IPS-18a (cell line): ENCODE measurements around the gene PTPRM.

Experiments
- H3K27ac ChIP-seq: one replicate; pipeline ENCODE4 v1.5.1; 2013; ENCODE audit warnings: low read length
- H3K27me3 ChIP-seq: one replicate; pipeline ENCODE4 v1.6.1; 2013; ENCODE audit warnings: mild to moderate bottlenecking, low read length; ENCODE audit not compliant: control insufficient read depth, insufficient read depth
- H3K36me3 ChIP-seq: one replicate; pipeline ENCODE4 v1.6.1; 2013; ENCODE audit warnings: low read depth, low read length; ENCODE audit not compliant: control insufficient read depth
- H3K4me1 ChIP-seq: one replicate; pipeline ENCODE4 v1.6.1; 2013; ENCODE audit warnings: low read depth, low read length; ENCODE audit not compliant: control insufficient read depth
- H3K4me3 ChIP-seq: one replicate; pipeline ENCODE4 v1.5.1; 2013; ENCODE audit warnings: low read length
- H3K9ac ChIP-seq: one replicate; pipeline ENCODE4 v1.6.1; 2013; ENCODE audit warnings: mild to moderate bottlenecking, low read length, moderate library complexity
- H3K9me3 ChIP-seq: one replicate; pipeline ENCODE4 v1.6.1; 2013; ENCODE audit warnings: low read depth, low read length; ENCODE audit not compliant: control insufficient read depth

PTPRM gene

GRCh38 chr18:8411492-8411891 lies 844.4 kb downstream of the PTPRM start:
- Histone ChIP-seq H3K36me3 (no peaks in the 10 kb centered on the region), H3K27ac (no peak overlapping the region), H3K9ac (no peak overlapping the region), H3K9me3 (peaks cover 4% of the 10 kb centered on the region), H3K4me3 (no peak overlapping the region), H3K27me3 (no peaks in the 10 kb centered on the region), H3K4me1 (no peaks in the 10 kb centered on the region)

GRCh38 chr18:8412117-8412516 lies 845.0 kb downstream of the PTPRM start:
- no peak overlapping the region for H3K4me3 ChIP-seq
- H3K36me3 ChIP-seq, result no peaks in the 10 kb centered on the region
- H3K9me3 ChIP-seq, result peaks cover 4% of the 10 kb centered on the region
- no peak overlapping the region for H3K27ac ChIP-seq
- H3K4me1 ChIP-seq, result no peaks in the 10 kb centered on the region
- no peaks in the 10 kb centered on the region for H3K27me3 ChIP-seq
- no peak overlapping the region for H3K9ac ChIP-seq

GRCh38 chr18:8413189-8413588 lies 846.1 kb downstream of the PTPRM start:
- no peaks in the 10 kb centered on the region for H3K27me3 ChIP-seq
- no peaks in the 10 kb centered on the region for H3K36me3 ChIP-seq
- H3K4me1 ChIP-seq, result no peaks in the 10 kb centered on the region
- no peak overlapping the region for H3K9ac ChIP-seq
- peaks cover 4% of the 10 kb centered on the region for H3K9me3 ChIP-seq
- H3K4me3 ChIP-seq, result no peak overlapping the region
- no peak overlapping the region for H3K27ac ChIP-seq

- Histone ChIP-seq H3K9me3 (peaks cover 4% of the 10 kb centered on the region), H3K27me3 (no peaks in the 10 kb centered on the region), H3K9ac (no peak overlapping the region)
Observed at GRCh38 chr18:8413751-8414150, 846.6 kb downstream of the PTPRM start.

GRCh38 chr18:8416212-8417019 lies 849.3 kb downstream of the PTPRM start:
- Histone ChIP-seq H3K4me3 (no peak overlapping the region), H3K27me3 (no peaks in the 10 kb centered on the region), H3K9ac (no peak overlapping the region), H3K36me3 (no peaks in the 10 kb centered on the region), H3K9me3 (peaks cover 1% of the 10 kb centered on the region), H3K27ac (no peak overlapping the region), H3K4me1 (no peaks in the 10 kb centered on the region)

More at GRCh38 chr18:8413751-8414150, 846.6 kb downstream of the PTPRM start:
- H3K4me3 ChIP-seq, result no peak overlapping the region
- H3K4me1 ChIP-seq, result no peaks in the 10 kb centered on the region
- H3K36me3 ChIP-seq, result no peaks in the 10 kb centered on the region
- no peak overlapping the region for H3K27ac ChIP-seq

GRCh38 chr18:8422391-8422790 lies 855.3 kb downstream of the PTPRM start:
- Histone ChIP-seq H3K9me3 (no peaks in the 10 kb centered on the region), H3K9ac (no peak overlapping the region), H3K36me3 (no peaks in the 10 kb centered on the region), H3K27ac (no peak overlapping the region), H3K4me1 (no peaks in the 10 kb centered on the region), H3K27me3 (no peaks in the 10 kb centered on the region), H3K4me3 (no peak overlapping the region)

GRCh38 chr18:8423051-8423557 lies 856.0 kb downstream of the PTPRM start:
- Histone ChIP-seq H3K4me3 (no peak overlapping the region), H3K36me3 (no peaks in the 10 kb centered on the region), H3K27ac (no peak overlapping the region), H3K4me1 (no peaks in the 10 kb centered on the region), H3K27me3 (no peaks in the 10 kb centered on the region), H3K9me3 (no peaks in the 10 kb centered on the region), H3K9ac (no peak overlapping the region)

GRCh38 chr18:8424481-8424880 lies 857.4 kb downstream of the PTPRM start:
- H3K27me3 ChIP-seq, result no peaks in the 10 kb centered on the region
- H3K36me3 ChIP-seq, result no peaks in the 10 kb centered on the region
- no peaks in the 10 kb centered on the region for H3K4me1 ChIP-seq
- no peak overlapping the region for H3K4me3 ChIP-seq
- H3K27ac ChIP-seq, result no peak overlapping the region
- no peak overlapping the region for H3K9ac ChIP-seq
- no peaks in the 10 kb centered on the region for H3K9me3 ChIP-seq

GRCh38 chr18:8424917-8425725 lies 858.0 kb downstream of the PTPRM start:
- Histone ChIP-seq H3K4me1 (no peaks in the 10 kb centered on the region), H3K4me3 (no peak overlapping the region), H3K27ac (no peak overlapping the region), H3K9me3 (no peaks in the 10 kb centered on the region), H3K36me3 (no peaks in the 10 kb centered on the region), H3K27me3 (no peaks in the 10 kb centered on the region), H3K9ac (no peak overlapping the region)

- Histone ChIP-seq H3K4me3 (no peak overlapping the region), H3K36me3 (no peaks in the 10 kb centered on the region), H3K9ac (no peak overlapping the region), H3K27me3 (no peaks in the 10 kb centered on the region), H3K4me1 (no peaks in the 10 kb centered on the region), H3K9me3 (no peaks in the 10 kb centered on the region), H3K27ac (no peak overlapping the region)
Observed at GRCh38 chr18:8426401-8426800, 859.3 kb downstream of the PTPRM start.

GRCh38 chr18:8427339-8427738 lies 860.2 kb downstream of the PTPRM start:
- no peaks in the 10 kb centered on the region for H3K27me3 ChIP-seq
- H3K9ac ChIP-seq, result no peak overlapping the region
- no peaks in the 10 kb centered on the region for H3K36me3 ChIP-seq
- no peaks in the 10 kb centered on the region for H3K9me3 ChIP-seq
- no peak overlapping the region for H3K4me3 ChIP-seq
- no peak overlapping the region for H3K27ac ChIP-seq
- H3K4me1 ChIP-seq, result no peaks in the 10 kb centered on the region
